Panc1 (cell line): Measurements from ENCODE around the gene NCAPG2. TPM values are rescaled to one million over a fixed set of nuclear protein-coding genes. Genes with fewer than 3 reads are reported as not detected.

ENCODE experiments used
- ATAC-seq: fragments of 200-7000 bp; cut with Tn5 transposase; 2 replicates; pipeline ENCODE4 v1.9.1; 2020; ENCODE audit warnings: mild to moderate bottlenecking, moderate library complexity
- BruUV-seq: library from RNA; stranded (reverse); fragments of 400-500 nt; replicated peaks from 2 replicates; lab custom pipeline; 2021; lab: Mats Ljungman, UMichigan
- CTCF ChIA-PET: fragments of 300-600 bp; sonication (Branson Sonifier 250); formaldehyde crosslinking; loops from one replicate; lab custom pipeline; 2022; ENCODE audit warnings: antibody characterized with exemption; lab: Charles Lee
- POLR2A ChIA-PET: fragments of 300-600 bp; sonication (Branson Sonifier 250); formaldehyde crosslinking; loops from one replicate; lab custom pipeline; 2022; ENCODE audit warnings: antibody characterized with exemption; lab: Charles Lee
- DNase-seq: peaks from one replicate; pipeline ENCODE4 v3.0.0-alpha.2; 2010; ENCODE audit warnings: low read depth, low spot score
- H3K27ac ChIP-seq: 2 replicates; pipeline ENCODE4 v1.5.1; 2011; ENCODE audit warnings: mild to moderate bottlenecking, low read length, inconsistent platforms
- H3K27me3 ChIP-seq: fragments of 200-500 bp; sonication (Bioruptor generic); 2 replicates; pipeline ENCODE4 v1.6.0; 2014; ENCODE audit warnings: low read length, inconsistent platforms; ENCODE audit not compliant: control insufficient read depth, insufficient read depth
- H3K36me3 ChIP-seq: fragments of 200-500 bp; sonication (Bioruptor generic); 2 replicates; pipeline ENCODE4 v1.5.1; 2014; ENCODE audit warnings: inconsistent platforms, mild to moderate bottlenecking, low read length, moderate library complexity; ENCODE audit not compliant: control insufficient read depth, insufficient read depth
- H3K4me1 ChIP-seq: 2 replicates; pipeline ENCODE4 v1.5.1; 2011; ENCODE audit warnings: inconsistent platforms, mild to moderate bottlenecking, low read length, moderate library complexity; ENCODE audit not compliant: control insufficient read depth, insufficient read depth
- H3K4me3 ChIP-seq, 2 experiments: 2 replicates each; pipeline ENCODE4 v1.5.1; 2011 to 2012; ENCODE audit warnings: low read depth in 2 of 2, low read length in 2 of 2, mild to moderate bottlenecking in 2 of 2, inconsistent platforms in 1 of 2, moderate library complexity in 1 of 2
- H3K9me3 ChIP-seq: fragments of 200-500 bp; sonication (Bioruptor generic); 2 replicates; pipeline ENCODE4 v1.5.1; 2014; ENCODE audit warnings: low read depth, mild to moderate bottlenecking, inconsistent platforms, low read length, moderate library complexity; ENCODE audit not compliant: control insufficient read depth, insufficient read depth
- POLR2AphosphoS5 ChIP-seq: IDR thresholded peaks from 2 replicates; pipeline ENCODE4 v1.6.1; 2012; ENCODE audit warnings: mild to moderate bottlenecking, low read depth, low read length, moderate library complexity
- SIN3A ChIP-seq: IDR thresholded peaks from 2 replicates; pipeline ENCODE4 v1.6.1; 2012; ENCODE audit warnings: low read depth, mild to moderate bottlenecking, low read length, moderate library complexity, borderline replicate concordance; ENCODE audit not compliant: insufficient read depth
- TCF7L2 ChIP-seq: IDR thresholded peaks from 2 replicates; pipeline ENCODE4 v1.6.1; 2011; ENCODE audit warnings: mild to moderate bottlenecking, low read depth, low read length, inconsistent platforms
- in situ Hi-C: cut with HindIII; loops from 2 replicates; pipeline ENCODE4 v1.10.0; 2016; ENCODE audit warnings: low sequenced_read_pairs, low pct_unique_long_range_greater_than_20kb
- intact Hi-C: fragments of 100-400 bp; cut with micrococcal nuclease; formaldehyde crosslinking; loops from one replicate; pipeline ENCODE4 v1.10.0; 2022; ENCODE audit not compliant: unreplicated experiment
- total RNA-seq: library from RNA; stranded (reverse); gene quantifications from one replicate; pipeline ENCODE4 v1.2.1, GENCODE V29; 2021; ENCODE audit not compliant: unreplicated experiment
- TF ChIP-seq, protein P1 (sequence below), 2 experiments: IDR thresholded peaks; 2 replicates each; pipeline ENCODE4 v1.6.1; 2011 to 2012; ENCODE audit warnings: low read depth in 2 of 2, control low read depth in 1 of 2, low read length in 1 of 2, mild to moderate bottlenecking in 1 of 2, moderate library complexity in 1 of 2; ENCODE audit not compliant: insufficient read depth in 1 of 2
- TF ChIP-seq, protein P2 (sequence below): fragments of 450-650 bp; IDR thresholded peaks from 2 replicates; pipeline ENCODE4 v1.5.1; 2017; ENCODE audit warnings: mild to moderate bottlenecking

The NCAPG2 gene
- total RNA-seq, 1 experiment from 2014 or later = 81.4 TPM

DNA sequence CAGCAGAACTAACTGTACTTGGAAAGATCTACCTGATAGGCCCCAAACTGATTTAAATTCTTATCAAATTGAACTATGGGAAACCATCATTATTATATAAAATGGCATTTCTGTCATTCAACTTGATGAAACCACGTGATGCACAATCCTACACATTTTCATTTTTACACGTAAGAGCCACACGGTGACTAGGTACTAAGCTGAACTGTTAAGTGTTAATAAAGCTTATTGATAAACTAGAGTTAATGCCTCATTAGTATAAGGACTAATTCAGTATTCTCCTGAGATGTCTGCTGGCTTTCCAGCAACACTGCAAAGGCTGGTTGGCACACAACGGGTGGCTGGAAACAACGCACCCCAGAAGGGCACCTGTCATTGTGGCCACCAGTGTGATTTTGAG lies 4.6 kb downstream of the NCAPG2 start:
- ATAC-seq (no peak), DNase-seq (no peak)
- Histone ChIP-seq H3K4me3 (no peak overlapping the region), H3K9me3 (no peaks in the 10 kb centered on the region), H3K27ac (no peak overlapping the region), H3K4me1 (peaks cover 9% of the 10 kb centered on the region), H3K27me3 (no peaks in the 10 kb centered on the region), H3K36me3 (peaks cover 8% of the 10 kb centered on the region; the same call in 1 of the 2 replicates)
- TF ChIP-seq, protein P1, sequence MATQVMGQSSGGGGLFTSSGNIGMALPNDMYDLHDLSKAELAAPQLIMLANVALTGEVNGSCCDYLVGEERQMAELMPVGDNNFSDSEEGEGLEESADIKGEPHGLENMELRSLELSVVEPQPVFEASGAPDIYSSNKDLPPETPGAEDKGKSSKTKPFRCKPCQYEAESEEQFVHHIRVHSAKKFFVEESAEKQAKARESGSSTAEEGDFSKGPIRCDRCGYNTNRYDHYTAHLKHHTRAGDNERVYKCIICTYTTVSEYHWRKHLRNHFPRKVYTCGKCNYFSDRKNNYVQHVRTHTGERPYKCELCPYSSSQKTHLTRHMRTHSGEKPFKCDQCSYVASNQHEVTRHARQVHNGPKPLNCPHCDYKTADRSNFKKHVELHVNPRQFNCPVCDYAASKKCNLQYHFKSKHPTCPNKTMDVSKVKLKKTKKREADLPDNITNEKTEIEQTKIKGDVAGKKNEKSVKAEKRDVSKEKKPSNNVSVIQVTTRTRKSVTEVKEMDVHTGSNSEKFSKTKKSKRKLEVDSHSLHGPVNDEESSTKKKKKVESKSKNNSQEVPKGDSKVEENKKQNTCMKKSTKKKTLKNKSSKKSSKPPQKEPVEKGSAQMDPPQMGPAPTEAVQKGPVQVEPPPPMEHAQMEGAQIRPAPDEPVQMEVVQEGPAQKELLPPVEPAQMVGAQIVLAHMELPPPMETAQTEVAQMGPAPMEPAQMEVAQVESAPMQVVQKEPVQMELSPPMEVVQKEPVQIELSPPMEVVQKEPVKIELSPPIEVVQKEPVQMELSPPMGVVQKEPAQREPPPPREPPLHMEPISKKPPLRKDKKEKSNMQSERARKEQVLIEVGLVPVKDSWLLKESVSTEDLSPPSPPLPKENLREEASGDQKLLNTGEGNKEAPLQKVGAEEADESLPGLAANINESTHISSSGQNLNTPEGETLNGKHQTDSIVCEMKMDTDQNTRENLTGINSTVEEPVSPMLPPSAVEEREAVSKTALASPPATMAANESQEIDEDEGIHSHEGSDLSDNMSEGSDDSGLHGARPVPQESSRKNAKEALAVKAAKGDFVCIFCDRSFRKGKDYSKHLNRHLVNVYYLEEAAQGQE (IDR thresholded peaks at IDR 0.05; ENCODE audit: insufficient read depth in 1 of 2, low read depth in 2 of 2, low read length in 1 of 2) = no peak
- TF ChIP-seq, protein P2, sequence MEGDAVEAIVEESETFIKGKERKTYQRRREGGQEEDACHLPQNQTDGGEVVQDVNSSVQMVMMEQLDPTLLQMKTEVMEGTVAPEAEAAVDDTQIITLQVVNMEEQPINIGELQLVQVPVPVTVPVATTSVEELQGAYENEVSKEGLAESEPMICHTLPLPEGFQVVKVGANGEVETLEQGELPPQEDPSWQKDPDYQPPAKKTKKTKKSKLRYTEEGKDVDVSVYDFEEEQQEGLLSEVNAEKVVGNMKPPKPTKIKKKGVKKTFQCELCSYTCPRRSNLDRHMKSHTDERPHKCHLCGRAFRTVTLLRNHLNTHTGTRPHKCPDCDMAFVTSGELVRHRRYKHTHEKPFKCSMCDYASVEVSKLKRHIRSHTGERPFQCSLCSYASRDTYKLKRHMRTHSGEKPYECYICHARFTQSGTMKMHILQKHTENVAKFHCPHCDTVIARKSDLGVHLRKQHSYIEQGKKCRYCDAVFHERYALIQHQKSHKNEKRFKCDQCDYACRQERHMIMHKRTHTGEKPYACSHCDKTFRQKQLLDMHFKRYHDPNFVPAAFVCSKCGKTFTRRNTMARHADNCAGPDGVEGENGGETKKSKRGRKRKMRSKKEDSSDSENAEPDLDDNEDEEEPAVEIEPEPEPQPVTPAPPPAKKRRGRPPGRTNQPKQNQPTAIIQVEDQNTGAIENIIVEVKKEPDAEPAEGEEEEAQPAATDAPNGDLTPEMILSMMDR = no peak
- TF ChIP-seq TCF7L2 = no peak
- no peak for TF ChIP-seq POLR2AphosphoS5
- TF ChIP-seq SIN3A = no peak
- ChIA-PET CTCF (no interaction called here), POLR2A (no interaction called here)
- intact Hi-C loops (no loop called here), in situ Hi-C loops (no loop called here)
- no TSS peak for BruUV-seq

DNA sequence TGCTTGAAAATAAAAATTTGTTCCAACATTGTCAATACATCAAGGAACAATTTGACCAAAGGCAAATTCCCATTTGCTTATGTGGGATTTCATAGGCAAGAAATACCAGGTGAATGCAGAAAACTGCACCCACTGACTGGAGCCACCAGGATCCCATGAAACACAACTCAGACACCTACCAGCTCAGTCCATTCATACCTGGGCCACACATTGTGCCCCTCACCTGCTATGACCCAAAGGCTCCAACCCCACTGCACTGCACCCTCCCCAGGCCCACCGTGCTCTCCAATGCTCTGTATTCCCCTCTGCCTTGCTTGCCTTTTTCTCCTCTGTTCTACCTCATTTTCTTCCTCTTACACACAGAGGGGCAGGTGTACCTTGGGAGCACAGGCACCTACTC lies 5.3 kb downstream of the NCAPG2 start:
- in situ Hi-C loops (no loop called here), intact Hi-C loops (no loop called here)
- no peaks in the 10 kb centered on the region for H3K27me3 ChIP-seq
- peaks cover 9% of the 10 kb centered on the region for H3K4me1 ChIP-seq
- TF ChIP-seq, protein P2 = no peak
- TF ChIP-seq, protein P1 (IDR thresholded peaks at IDR 0.05; ENCODE audit: insufficient read depth in 1 of 2, low read depth in 2 of 2, low read length in 1 of 2) = no peak
- no peak for TF ChIP-seq TCF7L2
- no peak overlapping the region for H3K4me3 ChIP-seq
- H3K9me3 ChIP-seq = no peaks in the 10 kb centered on the region
- no TSS peak for BruUV-seq
- DNase-seq (no peak), ATAC-seq (no peak)
- ChIA-PET CTCF (no interaction called here), POLR2A (interaction anchor here (0.7 kb wide), 1 partner anchor 294 kb away, joined by 3 read pairs; no protein-coding TSS in a partner anchor)
- peaks cover 8% of the 10 kb centered on the region; the same call in 1 of the 2 replicates for H3K36me3 ChIP-seq
- no peak overlapping the region for H3K27ac ChIP-seq
